Ascending aorta (tissue), 2 donors: ENCODE data around the gene PLEKHH3. TPM values are rescaled to one million over a fixed set of nuclear protein-coding genes. Genes with fewer than 3 reads are reported as not detected.

Experiments used
- DNase-seq, 2 donors: peaks; one replicate each; pipeline ENCODE4 v3.0.0-alpha.2; 2019; ENCODE audit warnings: low spot score in 2 of 2
- H3K27ac ChIP-seq, 2 donors: fragments of 200-600 bp; sonication (generic); one replicate each; pipeline ENCODE4 v1.5.1; 2016 to 2017; ENCODE audit warnings: mild to moderate bottlenecking in 1 of 2
- H3K27me3 ChIP-seq: fragments of 200-600 bp; sonication (generic); one replicate; pipeline ENCODE4 v1.5.1; 2017
- H3K36me3 ChIP-seq, 2 donors: fragments of 200-600 bp; sonication (generic); one replicate each; pipeline ENCODE4 v1.5.1; 2016
- H3K4me1 ChIP-seq, 2 donors: fragments of 200-600 bp; sonication (generic); one replicate each; pipeline ENCODE4 v1.5.1; 2016 to 2017; ENCODE audit warnings: mild to moderate bottlenecking in 1 of 2
- H3K4me3 ChIP-seq, 2 donors: fragments of 200-600 bp; sonication (generic); one replicate each; pipeline ENCODE4 v1.5.1; 2016 to 2017; ENCODE audit warnings: mild to moderate bottlenecking in 1 of 2
- H3K9me3 ChIP-seq, 2 donors: fragments of 200-600 bp; sonication (generic); one replicate each; pipeline ENCODE4 v1.5.1; 2016
- CTCF ChIP-seq, 3 experiments: fragments of 200-600 bp in 2 of 3; fragments of 450-650 bp in 1 of 3; sonication (generic) in 2 of 3; IDR thresholded peaks; one replicate each; pipeline ENCODE4 v1.5.1; 2016 to 2019; ENCODE audit warnings: antibody characterized with exemption in 3 of 3, mild to moderate bottlenecking in 1 of 3, moderate library complexity in 1 of 3
- intact Hi-C: fragments of 100-400 bp; cut with DNase I; formaldehyde crosslinking; loops from one replicate; pipeline ENCODE4 v1.15.1; 2023
- total RNA-seq: library from RNA; depleted of rRNA; stranded (reverse); fragments of >200 nt; gene quantifications from one replicate; pipeline ENCODE4 v1.1.0, GENCODE V29; 2016

Gene PLEKHH3
- total RNA-seq, result 105 TPM

GRCh38 chr17:42676424-42677011 is at the start of gene PLEKHH3:
PLEKHH3 (minus strand) TSS chr17:42676994; CDS start chr17:42676563, 431 bp downstream.
- Histone ChIP-seq H3K4me1 (peaks cover 34 to 47% of the 10 kb centered on the region in 2 donors), H3K27ac (peak within 1 kb of the TSS; percentile 94 to 95), H3K27me3 (no peaks in the 10 kb centered on the region), H3K9me3 (no peaks in the 10 kb centered on the region), H3K4me3 (peak within 1 kb of the TSS; percentile 77 to 94), H3K36me3 (peaks cover 15 to 16% of the 10 kb centered on the region in 2 donors)
- peak in 2 of 3 experiments; percentile 19 to 30 for TF ChIP-seq CTCF (IDR thresholded peaks at IDR 0.05)
- intact Hi-C loops, result loop anchor here (1.0 to 5.0 kb wide), 5 partner anchors 17 to 254 kb away; partner anchors contain the start of genes BECN1, CAVIN1, COASY and TUBG2
- peak in 1 of 2 donors; percentile 69 for DNase-seq

- no peak overlapping the region for H3K4me3 ChIP-seq
- intact Hi-C loops, result no loop called here
- H3K27ac ChIP-seq, result no peak overlapping the region
- no peaks in the 10 kb centered on the region for H3K4me1 ChIP-seq
- no peaks in the 10 kb centered on the region for H3K9me3 ChIP-seq
- peaks cover 91 to 95% of the 10 kb centered on the region in 2 donors for H3K36me3 ChIP-seq
- DNase-seq, result no peak
- no peaks in the 10 kb centered on the region for H3K27me3 ChIP-seq
- no peak for TF ChIP-seq CTCF (IDR thresholded peaks at IDR 0.05)
Observed at GRCh38 chr17:42725143-42725542, 48.3 kb upstream of the PLEKHH3 start.

GRCh38 chr17:42723636-42724035 is 46.8 kb upstream of the PLEKHH3 start:
- Histone ChIP-seq H3K4me3 (no peak overlapping the region), H3K27ac (no peak overlapping the region), H3K36me3 (peaks cover 91 to 95% of the 10 kb centered on the region in 2 donors), H3K27me3 (no peaks in the 10 kb centered on the region), H3K9me3 (no peaks in the 10 kb centered on the region), H3K4me1 (no peaks in the 10 kb centered on the region)
- no peak for TF ChIP-seq CTCF (IDR thresholded peaks at IDR 0.05)
- no peak for DNase-seq
- intact Hi-C loops, result loop anchor here (5.0 kb wide), 1 partner anchor 99 kb away; the partner anchor contains the start of gene BECN1

DNA sequence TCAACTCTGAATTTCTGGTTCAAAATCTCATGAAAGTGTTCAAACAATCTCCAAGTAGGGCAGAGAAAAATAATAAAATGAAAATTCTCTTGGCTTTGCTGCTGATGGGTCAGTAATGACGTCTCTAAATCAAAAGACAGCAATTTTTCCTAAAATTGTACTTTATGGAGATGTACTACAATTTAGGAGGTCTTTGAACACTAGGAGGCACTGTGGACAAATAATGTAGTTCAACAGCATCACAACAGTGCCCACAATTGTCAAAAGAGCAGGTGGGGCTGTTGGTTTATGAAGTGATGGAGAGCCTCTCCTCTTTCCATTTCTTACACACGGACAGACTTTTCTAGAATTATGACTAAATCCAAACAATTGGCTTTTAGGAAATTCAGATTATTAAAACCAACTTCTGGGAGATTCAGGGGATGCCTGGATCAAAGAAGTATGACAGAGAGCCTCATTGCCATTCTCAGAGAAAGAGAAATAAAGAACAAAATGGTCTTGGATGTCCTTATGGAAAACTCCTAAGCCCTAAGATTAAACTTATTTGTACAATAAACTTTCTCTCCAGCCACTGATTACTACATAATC is 44.3 kb upstream of the PLEKHH3 start:
- Histone ChIP-seq H3K4me3 (no peak overlapping the region), H3K27me3 (no peaks in the 10 kb centered on the region), H3K27ac (no peak overlapping the region), H3K4me1 (no peaks in the 10 kb centered on the region), H3K9me3 (no peaks in the 10 kb centered on the region), H3K36me3 (peaks cover 89 to 95% of the 10 kb centered on the region in 2 donors)
- TF ChIP-seq CTCF (IDR thresholded peaks at IDR 0.05), result peak; percentile 65 to 73 (median 67)
- intact Hi-C loops, result loop anchor here (1.0 to 5.0 kb wide), 4 partner anchors 42 to 218 kb away; partner anchors contain the start of genes BECN1 and VPS25
- no peak for DNase-seq

DNA sequence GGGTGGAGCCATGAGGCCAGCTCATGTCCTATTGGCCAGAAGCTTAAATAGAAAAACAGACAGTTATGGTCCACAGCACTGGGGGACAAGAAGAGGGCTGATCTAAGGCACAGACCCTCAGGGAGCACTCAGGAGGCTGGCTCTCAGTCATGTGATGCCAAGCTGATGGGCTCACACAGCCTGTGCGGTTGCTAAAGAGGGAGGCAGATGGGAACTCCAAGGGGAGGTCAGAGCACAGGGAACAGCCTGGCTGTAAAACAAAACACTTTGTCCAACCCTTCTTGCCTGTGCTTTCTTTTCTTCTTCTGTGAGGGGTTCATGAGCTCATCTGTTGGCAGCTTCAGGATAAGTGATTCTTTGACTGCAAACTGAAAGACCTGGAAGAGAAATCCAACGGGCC is 32.8 kb upstream of the PLEKHH3 start:
- no peak for DNase-seq
- Histone ChIP-seq H3K9me3 (no peaks in the 10 kb centered on the region), H3K4me3 (no peak overlapping the region), H3K27ac (no peak overlapping the region), H3K36me3 (peaks cover 94 to 98% of the 10 kb centered on the region in 2 donors), H3K27me3 (no peaks in the 10 kb centered on the region), H3K4me1 (no peaks in the 10 kb centered on the region)
- TF ChIP-seq CTCF (IDR thresholded peaks at IDR 0.05), result no peak
- intact Hi-C loops, result no loop called here
